OCI-LY3 (cell line): Measurements from ENCODE around the gene GLCE.

ENCODE experiments used
- H2AFZ ChIP-seq: fragments of 200-600, 300-600 bp; shearing (Covaris generic); 2 replicates; pipeline ENCODE4 v1.6.0; 2014; ENCODE audit warnings: antibody characterized with exemption, low read depth, low read length
- H3K27ac ChIP-seq: fragments of 200-600, 300-600 bp; sonication (generic); 2 replicates; pipeline ENCODE4 v1.5.1; 2014; ENCODE audit warnings: mild to moderate bottlenecking, low read length, moderate library complexity, mixed read lengths
- H3K27me3 ChIP-seq: fragments of 200-600, 300-600 bp; sonication (generic); 2 replicates; pipeline ENCODE4 v1.6.1; 2014; ENCODE audit warnings: low read depth, low read length, mixed read lengths
- H3K36me3 ChIP-seq: fragments of 200-600, 300-600 bp; sonication (generic); replicated peaks from 2 replicates; pipeline ENCODE3; 2014; ENCODE audit warnings: low read depth, low read length, mixed read lengths
- H3K4me1 ChIP-seq: fragments of 300-600, 200-600 bp; sonication (generic); 2 replicates; pipeline ENCODE4 v1.6.1; 2014; ENCODE audit warnings: low read length, mixed read lengths
- H3K4me2 ChIP-seq: fragments of 200-600, 300-600 bp; sonication (generic); 2 replicates; pipeline ENCODE4 v1.6.1; 2014; ENCODE audit warnings: low read length, mixed read lengths
- H3K4me3 ChIP-seq: fragments of 300-600, 200-600 bp; sonication (generic); 2 replicates; pipeline ENCODE4 v1.5.1; 2014; ENCODE audit warnings: antibody characterized with exemption, mild to moderate bottlenecking, low read length, moderate library complexity
- H3K79me2 ChIP-seq: fragments of 300-600, 200-600 bp; shearing (Covaris generic); 2 replicates; pipeline ENCODE4 v1.6.1; 2014; ENCODE audit warnings: mild to moderate bottlenecking, low read length, mixed read lengths
- H3K9ac ChIP-seq: fragments of 300-600, 200-600 bp; shearing (Covaris generic); 2 replicates; pipeline ENCODE4 v1.6.0; 2014; ENCODE audit warnings: mild to moderate bottlenecking, low read length, moderate library complexity
- H3K9me3 ChIP-seq: fragments of 200-600, 300-600 bp; shearing (Covaris generic); 2 replicates; pipeline ENCODE4 v1.6.1; 2014; ENCODE audit warnings: low read length, mixed read lengths; ENCODE audit not compliant: insufficient read depth
- H4K20me1 ChIP-seq: fragments of 200-600, 300-600 bp; sonication (generic); 2 replicates; pipeline ENCODE4 v1.6.1; 2016; ENCODE audit warnings: low read length, mixed read lengths; ENCODE audit not compliant: insufficient read depth
- CTCF ChIP-seq: fragments of 200-600, 300-600 bp; sonication (generic); IDR thresholded peaks from 2 replicates; pipeline ENCODE4 v1.5.1; 2014; ENCODE audit warnings: antibody characterized with exemption, low read length, low read depth
- EZH2phosphoT487 ChIP-seq: fragments of 200-600 bp; shearing (Covaris generic); IDR thresholded peaks from 2 replicates; pipeline ENCODE4 v1.6.1; 2018; ENCODE audit warnings: antibody characterized with exemption, mixed run types, low read depth

Gene GLCE

GRCh38 chr15:69320977-69321554 lies 160.6 kb downstream of the GLCE start:
- Histone ChIP-seq H3K27ac (no peak overlapping the region), H3K36me3 (no peaks in the 10 kb centered on the region), H3K4me1 (peaks cover 8% of the 10 kb centered on the region), H4K20me1 (no peaks in the 10 kb centered on the region), H3K27me3 (peaks cover 31% of the 10 kb centered on the region; the same call in 1 of the 2 replicates), H3K9me3 (no peaks in the 10 kb centered on the region), H3K4me3 (no peak overlapping the region), H3K79me2 (no peaks in the 10 kb centered on the region), H2AFZ (no peak overlapping the region), H3K9ac (no peak overlapping the region), H3K4me2 (no peak overlapping the region)
- TF ChIP-seq CTCF (no peak), EZH2phosphoT487 (no peak)
